ENCODE measurements around the gene GRAP2. TPM values are rescaled to one million over a fixed set of nuclear protein-coding genes. Genes with fewer than 3 reads are reported as not detected.

The GRAP2 gene
- total and polyA plus RNA-seq, 9 of the 15 experiments (the other 6 are each of a cell fraction or from before 2014, with no cell fraction given), result 4.8 to 88.7 (median 60.4) TPM

DNA sequence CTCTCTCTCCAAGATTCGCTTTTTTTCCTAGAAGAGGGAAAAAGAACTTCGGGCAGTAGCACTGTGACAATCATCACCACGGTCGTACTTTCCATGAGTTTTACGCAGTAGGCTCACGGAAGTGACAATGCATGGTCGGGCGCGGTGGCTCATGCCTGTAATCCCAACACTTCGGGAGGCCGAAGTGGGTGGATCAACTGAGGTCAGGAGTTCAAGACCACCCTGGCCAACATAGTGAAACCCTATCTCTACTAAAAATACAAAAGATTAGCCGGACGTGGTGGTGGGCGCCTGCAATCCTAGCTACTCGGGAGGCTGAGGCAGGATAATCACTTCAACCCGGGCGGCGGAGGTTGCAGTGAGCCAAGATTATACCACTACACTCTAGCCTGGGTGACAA is 23.4 kb downstream of the GRAP2 start (continued):
- no peak for TF ChIP-seq TFAM (CRISPR knock-in tag; conservative IDR thresholded peaks at IDR 0.05)

- H4K20me1 ChIP-seq (replicated peaks; ENCODE audit: control insufficient read depth, insufficient read depth, low read length), result no peaks in the 10 kb centered on the region
- H2AFZ ChIP-seq (ENCODE audit: low read depth, low read length), result no peak overlapping the region
- in situ Hi-C loops (cut with MboI) (no loop called here), intact Hi-C loops (cut with micrococcal nuclease) (loop anchor here (10.0 kb wide), 1 partner anchor 70 kb away; no protein-coding TSS in a partner anchor)
- H3K9ac ChIP-seq (ENCODE audit: insufficient read depth in 1 of 2, low read depth in 2 of 2, low read length in 2 of 2), result no peak overlapping the region
- H3K36me3 ChIP-seq (ENCODE audit: control insufficient read depth, insufficient read depth, low read length), result no peaks in the 10 kb centered on the region
- peaks cover 22% of the 10 kb centered on the region; the same call in 2 of the 3 replicates for H3K79me2 ChIP-seq (ENCODE audit: control insufficient read depth, insufficient read depth, low read length)
- ChIA-PET CTCF (ENCODE audit: low intra/inter-chr PET ratio) (no interaction called here), POLR2A (interaction anchor here (0.8 to 3.0 kb wide), 5 partner anchors 9 to 24 kb away, joined by 3 to 13 read pairs (median 3); no protein-coding TSS in a partner anchor)
- peaks cover 14 to 51% of the 10 kb centered on the region in 2 experiments; a peak in 4 of 5 replicates for H3K4me1 ChIP-seq (replicated peaks in 1 of 2; ENCODE audit: control insufficient read depth in 2 of 2, insufficient read depth in 2 of 2, low read length in 2 of 2)
- no peak for ATAC-seq
- H3K9me3 ChIP-seq (replicated peaks; ENCODE audit: control insufficient read depth, insufficient read depth, low read depth, low read length), result no peaks in the 10 kb centered on the region; the same call in 1 of the 2 replicates
- FAIRE-seq, result no peak
- no TSS peak for BruUV-seq (replicated peaks)
- no peaks in the 10 kb centered on the region for H3K9me1 ChIP-seq (ENCODE audit: control insufficient read depth, insufficient read depth, low read length)
- H3K27ac ChIP-seq (ENCODE audit: extremely low read depth, low read depth, low read length), result no peak overlapping the region
- no peak for TF ChIP-seq BRD9 (IDR thresholded peaks at IDR 0.05; ENCODE audit: low read depth, partially characterized antibody)
- TF ChIP-seq STAT6 (CRISPR knock-in tag; IDR thresholded peaks at IDR 0.05), result no peak
- TF ChIP-seq, protein P1, sequence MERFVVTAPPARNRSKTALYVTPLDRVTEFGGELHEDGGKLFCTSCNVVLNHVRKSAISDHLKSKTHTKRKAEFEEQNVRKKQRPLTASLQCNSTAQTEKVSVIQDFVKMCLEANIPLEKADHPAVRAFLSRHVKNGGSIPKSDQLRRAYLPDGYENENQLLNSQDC (CRISPR knock-in tag; IDR thresholded peaks at IDR 0.05), result no peak
- TF ChIP-seq, protein P2, sequence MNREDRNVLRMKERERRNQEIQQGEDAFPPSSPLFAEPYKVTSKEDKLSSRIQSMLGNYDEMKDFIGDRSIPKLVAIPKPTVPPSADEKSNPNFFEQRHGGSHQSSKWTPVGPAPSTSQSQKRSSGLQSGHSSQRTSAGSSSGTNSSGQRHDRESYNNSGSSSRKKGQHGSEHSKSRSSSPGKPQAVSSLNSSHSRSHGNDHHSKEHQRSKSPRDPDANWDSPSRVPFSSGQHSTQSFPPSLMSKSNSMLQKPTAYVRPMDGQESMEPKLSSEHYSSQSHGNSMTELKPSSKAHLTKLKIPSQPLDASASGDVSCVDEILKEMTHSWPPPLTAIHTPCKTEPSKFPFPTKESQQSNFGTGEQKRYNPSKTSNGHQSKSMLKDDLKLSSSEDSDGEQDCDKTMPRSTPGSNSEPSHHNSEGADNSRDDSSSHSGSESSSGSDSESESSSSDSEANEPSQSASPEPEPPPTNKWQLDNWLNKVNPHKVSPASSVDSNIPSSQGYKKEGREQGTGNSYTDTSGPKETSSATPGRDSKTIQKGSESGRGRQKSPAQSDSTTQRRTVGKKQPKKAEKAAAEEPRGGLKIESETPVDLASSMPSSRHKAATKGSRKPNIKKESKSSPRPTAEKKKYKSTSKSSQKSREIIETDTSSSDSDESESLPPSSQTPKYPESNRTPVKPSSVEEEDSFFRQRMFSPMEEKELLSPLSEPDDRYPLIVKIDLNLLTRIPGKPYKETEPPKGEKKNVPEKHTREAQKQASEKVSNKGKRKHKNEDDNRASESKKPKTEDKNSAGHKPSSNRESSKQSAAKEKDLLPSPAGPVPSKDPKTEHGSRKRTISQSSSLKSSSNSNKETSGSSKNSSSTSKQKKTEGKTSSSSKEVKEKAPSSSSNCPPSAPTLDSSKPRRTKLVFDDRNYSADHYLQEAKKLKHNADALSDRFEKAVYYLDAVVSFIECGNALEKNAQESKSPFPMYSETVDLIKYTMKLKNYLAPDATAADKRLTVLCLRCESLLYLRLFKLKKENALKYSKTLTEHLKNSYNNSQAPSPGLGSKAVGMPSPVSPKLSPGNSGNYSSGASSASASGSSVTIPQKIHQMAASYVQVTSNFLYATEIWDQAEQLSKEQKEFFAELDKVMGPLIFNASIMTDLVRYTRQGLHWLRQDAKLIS (CRISPR knock-in tag; IDR thresholded peaks at IDR 0.05), result no peak
- TF ChIP-seq, protein P3, sequence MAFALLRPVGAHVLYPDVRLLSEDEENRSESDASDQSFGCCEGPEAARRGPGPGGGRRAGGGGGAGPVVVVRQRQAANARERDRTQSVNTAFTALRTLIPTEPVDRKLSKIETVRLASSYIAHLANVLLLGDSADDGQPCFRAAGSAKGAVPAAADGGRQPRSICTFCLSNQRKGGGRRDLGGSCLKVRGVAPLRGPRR (CRISPR knock-in tag; IDR thresholded peaks at IDR 0.05), result no peak
- TF ChIP-seq RBM25 (IDR thresholded peaks at IDR 0.05; ENCODE audit: low read depth, low read length, severe bottlenecking), result no peak
- TF ChIP-seq, protein P4, sequence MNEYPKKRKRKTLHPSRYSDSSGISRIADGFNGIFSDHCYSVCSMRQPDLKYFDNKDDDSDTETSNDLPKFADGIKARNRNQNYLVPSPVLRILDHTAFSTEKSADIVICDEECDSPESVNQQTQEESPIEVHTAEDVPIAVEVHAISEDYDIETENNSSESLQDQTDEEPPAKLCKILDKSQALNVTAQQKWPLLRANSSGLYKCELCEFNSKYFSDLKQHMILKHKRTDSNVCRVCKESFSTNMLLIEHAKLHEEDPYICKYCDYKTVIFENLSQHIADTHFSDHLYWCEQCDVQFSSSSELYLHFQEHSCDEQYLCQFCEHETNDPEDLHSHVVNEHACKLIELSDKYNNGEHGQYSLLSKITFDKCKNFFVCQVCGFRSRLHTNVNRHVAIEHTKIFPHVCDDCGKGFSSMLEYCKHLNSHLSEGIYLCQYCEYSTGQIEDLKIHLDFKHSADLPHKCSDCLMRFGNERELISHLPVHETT (CRISPR knock-in tag; conservative IDR thresholded peaks at IDR 0.05 in 1 of 2, IDR thresholded peaks at IDR 0.05 in 1 of 2), result no peak
- TF ChIP-seq ZNF766 (CRISPR knock-in tag; conservative IDR thresholded peaks at IDR 0.05), result no peak
- DNase-seq (ENCODE audit: extremely low read depth in 1 of 4, low spot score in 3 of 4), result no peak
- WGBS (ENCODE audit: insufficient coverage, low coverage, missing lambda C conversion rate), result 88% methylated on average over 1 of the region's 2 CpGs
- H3K27me3 ChIP-seq (ENCODE audit: control insufficient read depth in 2 of 2, insufficient read depth in 2 of 2, low read length in 2 of 2), result no peaks in the 10 kb centered on the region
- H3K4me3 ChIP-seq, result no peak overlapping the region
- no peak overlapping the region for H3K4me2 ChIP-seq (ENCODE audit: insufficient read depth, low read length)
These were observed 24.4 kb downstream of the GRAP2 start for GRCh38 chr22:39925273-39925672.

Measured in K562 (cell line).